ENCODE data around the gene ZFYVE1. TPM values are rescaled to one million over a fixed set of nuclear protein-coding genes. Genes with fewer than 3 reads are reported as not detected.

Gene ZFYVE1
- total RNA-seq, 1 donor from 2014 or later: 50.6 TPM

- H3K27me3 Mint-ChIP-seq (ENCODE audit: unreplicated experiment): no peaks in the 10 kb centered on the region
- peaks cover 7% of the 10 kb centered on the region for H3K4me1 Mint-ChIP-seq (ENCODE audit: unreplicated experiment)
- H3K4me3 Mint-ChIP-seq (ENCODE audit: unreplicated experiment): no peak overlapping the region
- H3K9me3 Mint-ChIP-seq (ENCODE audit: unreplicated experiment): no peaks in the 10 kb centered on the region
- peaks cover 41% of the 10 kb centered on the region for H3K36me3 Mint-ChIP-seq (ENCODE audit: low read depth, unreplicated experiment)
- H3K27ac Mint-ChIP-seq (ENCODE audit: unreplicated experiment): no peak overlapping the region
- TF ChIP-seq CTCF (IDR thresholded peaks at IDR 0.05; ENCODE audit: unreplicated experiment): no peak
- no peak for DNase-seq (ENCODE audit: low spot score)
Observed at GRCh38 chr14:72986857-72987256, 40.0 kb downstream of the ZFYVE1 start.

- Mint-ChIP-seq H3K36me3 (ENCODE audit: low read depth, unreplicated experiment) (peaks cover 47% of the 10 kb centered on the region), H3K4me3 (ENCODE audit: unreplicated experiment) (no peak overlapping the region), H3K4me1 (ENCODE audit: unreplicated experiment) (peaks cover 8% of the 10 kb centered on the region), H3K9me3 (ENCODE audit: unreplicated experiment) (no peaks in the 10 kb centered on the region), H3K27me3 (ENCODE audit: unreplicated experiment) (no peaks in the 10 kb centered on the region), H3K27ac (ENCODE audit: unreplicated experiment) (no peak overlapping the region)
- DNase-seq (ENCODE audit: low spot score): no peak
- TF ChIP-seq CTCF (IDR thresholded peaks at IDR 0.05; ENCODE audit: unreplicated experiment): no peak
Observed at GRCh38 chr14:72986214-72986613, 40.7 kb downstream of the ZFYVE1 start.

- Mint-ChIP-seq H3K4me3 (ENCODE audit: unreplicated experiment) (peak overlapping the region; percentile 50), H3K27me3 (ENCODE audit: unreplicated experiment) (no peaks in the 10 kb centered on the region)
- no peak for TF ChIP-seq CTCF (IDR thresholded peaks at IDR 0.05; ENCODE audit: unreplicated experiment)
Observed at GRCh38 chr14:72982146-72982708, 44.7 kb downstream of the ZFYVE1 start.

GRCh38 chr14:72980863-72981262 is 46.0 kb downstream of the ZFYVE1 start:
- Mint-ChIP-seq H3K4me1 (ENCODE audit: unreplicated experiment) (peaks cover 26% of the 10 kb centered on the region), H3K36me3 (ENCODE audit: low read depth, unreplicated experiment) (peaks cover 41% of the 10 kb centered on the region), H3K4me3 (ENCODE audit: unreplicated experiment) (no peak overlapping the region), H3K27ac (ENCODE audit: unreplicated experiment) (no peak overlapping the region), H3K27me3 (ENCODE audit: unreplicated experiment) (peaks cover 1% of the 10 kb centered on the region), H3K9me3 (ENCODE audit: unreplicated experiment) (no peaks in the 10 kb centered on the region)
- DNase-seq (ENCODE audit: low spot score): no peak
- no peak for TF ChIP-seq CTCF (IDR thresholded peaks at IDR 0.05; ENCODE audit: unreplicated experiment)

More at GRCh38 chr14:72982146-72982708, 44.7 kb downstream of the ZFYVE1 start:
- Mint-ChIP-seq H3K36me3 (ENCODE audit: low read depth, unreplicated experiment) (peaks cover 44% of the 10 kb centered on the region), H3K4me1 (ENCODE audit: unreplicated experiment) (peaks cover 21% of the 10 kb centered on the region), H3K9me3 (ENCODE audit: unreplicated experiment) (no peaks in the 10 kb centered on the region), H3K27ac (ENCODE audit: unreplicated experiment) (no peak overlapping the region)
- no peak for DNase-seq (ENCODE audit: low spot score)

GRCh38 chr14:72978856-72979255 is 48.0 kb downstream of the ZFYVE1 start:
- no peak for DNase-seq (ENCODE audit: low spot score)
- H3K9me3 Mint-ChIP-seq (ENCODE audit: unreplicated experiment): no peaks in the 10 kb centered on the region
- TF ChIP-seq CTCF (IDR thresholded peaks at IDR 0.05; ENCODE audit: unreplicated experiment): no peak
- H3K36me3 Mint-ChIP-seq (ENCODE audit: low read depth, unreplicated experiment): peaks cover 41% of the 10 kb centered on the region
- peaks cover 38% of the 10 kb centered on the region for H3K4me1 Mint-ChIP-seq (ENCODE audit: unreplicated experiment)
- no peak overlapping the region for H3K4me3 Mint-ChIP-seq (ENCODE audit: unreplicated experiment)
- H3K27ac Mint-ChIP-seq (ENCODE audit: unreplicated experiment): peak overlapping the region; percentile 49
- peaks cover 3% of the 10 kb centered on the region for H3K27me3 Mint-ChIP-seq (ENCODE audit: unreplicated experiment)

All from endothelial cell (in vitro differentiated cells).